NOMO-1 (cell line): ENCODE data around the gene MAP3K5.
"Not testable (repeated sequence)": the region's sequence is repeated elsewhere in the genome, so short reads cannot be mapped to it uniquely, and the experiment has no call there.

Experiments
- DNase-seq, 2 experiments: peaks; one replicate each; lab custom pipeline; 2025; ENCODE audit not compliant: unreplicated experiment in 2 of 2; lab: John Stamatoyannopoulos, UW

The MAP3K5 gene

DNA sequence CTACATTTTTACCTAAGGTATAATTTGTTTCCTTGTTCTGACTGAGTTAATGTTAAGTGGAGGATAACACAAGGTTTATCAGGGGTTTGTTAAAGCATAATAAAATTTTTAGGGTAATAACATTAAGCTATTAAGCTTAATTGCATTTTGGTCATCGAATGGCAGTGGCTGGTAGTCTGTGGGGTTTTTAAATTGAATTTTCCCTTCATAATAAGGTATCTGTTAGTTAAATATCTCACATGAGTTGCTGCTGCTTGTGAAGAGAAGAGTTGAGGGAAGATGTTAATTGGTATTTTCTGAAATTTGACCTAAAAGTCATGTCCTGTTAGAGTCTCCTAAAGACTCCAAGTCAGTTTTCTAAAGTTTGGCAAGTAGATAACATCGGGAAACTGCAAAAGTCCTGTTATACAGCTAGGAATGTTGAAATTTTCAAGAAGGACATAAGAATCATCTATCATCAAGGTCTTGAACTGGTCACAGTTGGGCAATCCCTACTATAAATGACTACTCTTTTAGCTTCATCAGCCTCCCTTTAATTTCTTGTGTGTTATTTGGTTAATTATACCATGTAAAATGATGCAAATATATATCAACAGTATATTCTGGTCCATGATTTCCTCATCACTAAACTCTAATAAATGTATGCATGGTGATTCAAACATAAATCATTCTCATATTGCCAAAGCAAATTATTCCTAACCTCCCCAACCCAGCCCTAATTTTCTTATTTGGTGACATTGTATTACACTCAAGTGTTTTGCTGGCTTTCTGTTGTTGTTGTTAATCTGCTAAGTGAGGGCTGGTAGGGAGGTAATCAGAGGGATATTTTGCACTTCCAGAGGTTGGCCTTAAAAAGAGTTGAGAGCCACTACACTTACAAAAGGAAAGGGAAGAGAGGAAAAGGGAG lies 64.0 kb downstream of the MAP3K5 start:
- no peak for DNase-seq

DNA sequence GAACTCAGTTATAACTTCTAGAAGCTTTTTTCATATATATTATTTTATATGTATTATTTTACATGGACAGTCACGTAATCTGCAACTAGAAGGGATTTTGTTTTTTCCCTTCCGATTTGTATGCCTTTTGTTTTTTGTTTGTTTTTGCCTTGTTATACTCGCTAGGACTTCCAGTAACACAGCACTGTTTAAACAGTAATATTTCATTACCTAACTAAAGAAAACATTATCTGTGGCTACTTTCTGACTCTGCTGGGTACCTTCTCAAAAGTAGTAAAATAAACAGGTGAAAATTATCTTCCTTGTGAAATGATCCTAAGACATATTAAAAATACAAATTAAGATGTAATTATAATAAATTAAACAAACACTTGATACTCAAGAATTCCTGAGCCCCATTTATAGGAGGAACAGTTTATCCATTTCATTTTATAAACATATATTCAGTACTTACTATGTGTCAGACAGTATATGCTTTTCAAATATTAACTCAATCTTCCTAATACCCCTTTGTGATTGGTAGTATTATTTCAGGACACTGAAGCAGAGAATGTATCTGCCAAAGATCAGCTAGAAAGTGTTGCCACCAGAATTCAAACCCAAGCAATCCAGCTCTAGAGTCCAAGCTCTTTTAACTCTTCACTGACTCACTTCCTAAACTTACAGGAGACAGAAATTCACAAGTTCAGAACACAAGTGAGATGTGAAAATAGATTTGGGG lies 65.3 kb downstream of the MAP3K5 start:
- DNase-seq, result no peak

DNA sequence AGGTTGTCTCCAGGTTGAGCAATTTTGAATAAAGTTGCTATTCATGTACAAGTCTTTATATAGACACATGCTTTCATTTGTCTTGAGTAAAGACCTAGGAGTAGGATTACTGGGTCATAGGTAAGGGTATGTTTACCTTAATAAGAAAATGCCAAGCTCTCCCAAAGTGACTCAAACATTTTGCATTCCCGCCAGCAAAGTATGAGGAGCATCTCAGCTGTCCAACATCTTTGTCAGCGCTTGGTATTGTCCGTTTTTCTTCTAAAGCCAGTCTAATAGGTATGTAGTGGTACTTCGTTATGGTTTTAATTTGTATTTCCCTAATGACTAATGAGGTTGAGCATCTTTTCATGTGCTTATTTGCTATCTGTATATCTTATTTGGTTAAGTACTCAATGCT lies 67.2 kb downstream of the MAP3K5 start:
- no peak for DNase-seq

- DNase-seq, result peak; percentile 25 to 28
Observed at GRCh38 chr6:136723780-136724179, 68.5 kb downstream of the MAP3K5 start.

DNA sequence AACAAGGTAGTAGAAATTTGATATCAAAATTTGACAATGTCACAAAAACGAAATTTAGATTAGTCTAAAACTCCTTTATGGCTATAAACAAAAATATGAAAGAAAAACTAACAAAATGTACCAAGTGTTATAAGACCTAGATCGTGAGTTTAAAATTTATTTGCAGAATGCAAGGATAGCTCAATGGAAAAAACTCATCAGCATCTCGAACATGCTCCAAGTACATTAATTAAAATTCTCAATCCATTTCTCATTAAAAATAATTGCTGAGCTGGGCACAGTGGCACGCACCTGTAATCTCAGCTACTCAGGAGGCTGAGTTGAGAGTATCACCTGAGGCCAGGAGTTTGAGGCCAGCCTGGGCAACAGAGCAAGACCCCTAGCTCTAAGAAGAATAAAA lies 70.8 kb downstream of the MAP3K5 start:
- no peak for DNase-seq

GRCh38 chr6:136720045-136720770 lies 72.1 kb downstream of the MAP3K5 start:
- peak; percentile 29 to 62 for DNase-seq

DNA sequence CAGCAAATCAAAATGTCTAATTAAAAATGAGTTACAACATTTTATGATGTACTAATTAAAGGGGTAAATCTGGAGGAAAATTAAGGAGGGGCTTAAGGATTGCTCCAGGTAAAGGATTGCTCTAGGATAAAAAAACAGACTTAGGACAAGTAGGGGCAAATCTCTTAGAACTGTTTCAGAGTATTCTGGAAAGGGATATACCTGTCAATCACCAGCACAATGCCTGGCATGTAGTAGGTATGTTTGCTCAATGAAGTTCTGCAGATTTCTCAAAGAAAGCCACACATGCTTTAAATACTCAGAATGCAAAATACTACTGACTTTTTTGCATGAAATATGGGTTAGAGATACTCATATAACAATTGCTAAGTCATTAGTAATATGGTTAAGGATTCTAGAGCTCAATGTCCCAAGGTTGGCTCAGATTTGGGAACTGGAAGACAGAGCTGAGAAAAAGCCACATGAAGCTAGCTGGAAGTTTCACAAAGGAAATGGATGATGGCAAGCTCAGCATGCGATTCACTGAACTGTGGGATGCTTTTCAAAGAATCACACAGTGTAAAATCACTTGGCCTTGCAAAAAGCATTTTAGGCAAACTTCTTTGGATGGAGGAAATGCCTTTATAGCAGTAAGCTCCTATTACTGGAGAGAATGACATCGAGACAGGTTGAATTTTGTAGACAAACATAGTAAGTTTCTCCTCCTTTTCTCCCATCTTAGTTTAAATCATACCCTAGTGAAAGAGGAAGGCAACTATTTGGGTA lies 72.8 kb downstream of the MAP3K5 start:
- DNase-seq, result no peak

DNA sequence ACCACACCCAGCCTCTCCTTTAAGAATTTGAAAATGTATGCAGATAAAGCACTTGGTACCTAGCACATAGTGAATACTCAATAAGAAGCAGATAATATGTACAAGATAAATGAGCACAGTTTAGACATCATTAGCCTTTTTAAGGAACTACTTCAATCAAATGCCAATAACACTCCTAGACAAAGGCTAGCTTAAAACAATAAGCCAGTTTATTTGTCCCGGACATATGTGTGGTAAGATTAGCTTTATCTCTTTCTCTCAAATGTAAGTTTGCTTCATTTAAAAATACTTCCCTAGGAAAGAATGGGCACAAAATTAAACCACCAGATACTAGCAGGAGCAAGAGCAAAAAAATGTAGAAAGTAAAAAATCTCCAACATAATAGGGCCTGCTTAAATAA lies 73.8 kb downstream of the MAP3K5 start:
- no peak for DNase-seq

- no peak for DNase-seq
Observed at GRCh38 chr6:136717716-136717990, 74.6 kb downstream of the MAP3K5 start.

- no peak for DNase-seq
Observed at GRCh38 chr6:136716917-136717715, 75.2 kb downstream of the MAP3K5 start.

- not testable (repeated sequence) for DNase-seq
Observed at GRCh38 chr6:136712642-136713041, 79.6 kb downstream of the MAP3K5 start.

DNA sequence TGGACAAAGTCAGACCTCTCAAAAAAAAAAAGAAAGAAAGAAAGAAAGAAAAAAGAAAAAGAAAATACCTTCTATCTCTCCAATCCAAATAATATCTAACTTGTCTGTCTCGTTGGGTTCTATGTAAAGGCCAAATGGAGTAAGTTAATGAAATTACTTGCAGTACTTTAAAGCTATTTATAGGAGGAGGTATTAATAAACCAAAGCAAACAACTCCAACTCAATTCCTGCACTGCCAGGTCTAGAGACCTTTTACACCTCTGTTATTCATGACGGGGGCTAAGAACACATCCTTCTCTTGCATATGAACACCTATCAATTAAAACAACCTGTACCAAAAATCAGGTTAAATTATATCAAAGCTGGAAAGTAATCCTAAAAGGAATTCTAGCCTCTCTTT lies 80.6 kb downstream of the MAP3K5 start:
- no peak for DNase-seq

DNA sequence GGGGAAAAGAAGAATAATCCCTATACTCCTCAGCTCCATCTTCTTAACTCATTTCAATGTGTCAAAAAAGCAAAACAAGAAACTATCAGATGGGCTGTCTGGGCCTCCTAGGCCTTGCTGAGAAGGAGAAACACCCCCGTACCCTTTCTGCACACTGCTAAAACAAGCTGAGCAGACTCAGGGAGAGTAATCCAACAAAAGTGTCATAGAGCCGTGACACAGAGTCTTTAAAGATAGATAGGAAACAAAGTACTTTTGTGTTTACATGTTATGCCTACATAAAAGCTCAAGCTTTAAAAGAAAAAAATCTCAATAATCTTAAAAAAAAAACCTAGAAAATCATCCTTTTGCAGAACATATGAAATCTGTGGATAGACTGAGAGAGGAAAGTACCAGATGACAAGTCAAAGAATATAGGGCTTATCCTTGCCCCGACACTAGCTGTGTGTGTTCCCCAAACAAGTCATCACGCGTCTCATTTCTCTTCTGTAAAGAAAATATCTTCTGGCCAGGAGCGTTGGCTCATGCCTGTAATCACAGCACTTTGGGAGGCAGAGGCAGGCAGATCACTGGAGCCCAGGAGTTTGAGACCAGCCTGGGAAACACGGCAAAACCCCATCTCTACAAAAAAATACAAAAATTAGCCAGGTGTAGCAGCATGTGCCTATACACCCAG lies 81.3 kb downstream of the MAP3K5 start:
- no peak for DNase-seq

DNA sequence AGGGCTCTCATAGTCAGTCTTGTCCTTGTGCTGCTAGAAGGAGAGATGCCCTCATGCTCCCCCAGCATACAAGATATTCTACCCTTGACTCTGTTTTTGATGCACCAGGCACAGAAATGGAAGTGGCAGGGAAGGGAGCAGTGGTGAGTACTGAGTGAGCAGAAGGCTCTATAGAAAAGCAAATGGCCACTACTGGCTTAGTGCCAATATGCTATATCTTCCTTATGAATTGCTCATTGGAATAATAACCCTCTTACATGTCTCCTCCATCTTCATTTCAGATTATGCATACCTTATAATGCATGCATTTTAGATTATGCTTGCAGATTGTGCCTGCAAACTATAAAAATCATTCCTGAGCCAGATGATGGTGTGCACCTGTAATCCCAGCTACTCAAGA lies 82.8 kb downstream of the MAP3K5 start:
- DNase-seq, result no peak

DNA sequence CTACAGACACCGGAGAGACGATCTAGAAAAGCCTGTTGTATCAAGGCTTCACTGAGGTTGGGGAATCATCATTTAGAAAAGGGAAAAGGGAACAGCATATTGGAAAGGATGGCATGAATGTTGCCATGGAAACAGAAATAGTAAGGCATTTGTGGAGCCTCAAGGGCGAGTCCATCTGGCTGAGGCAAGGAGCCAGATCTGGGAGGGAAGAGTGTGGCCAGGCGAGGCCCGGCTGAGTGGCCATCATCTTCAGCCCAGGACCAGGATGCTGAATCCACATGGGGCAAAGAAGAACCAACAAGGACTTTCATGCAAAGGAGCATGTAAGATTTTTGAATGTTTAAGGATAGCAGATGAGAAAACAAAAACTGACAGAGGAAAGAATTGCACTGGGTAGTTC lies 85.8 kb downstream of the MAP3K5 start:
- DNase-seq, result no peak

GRCh38 chr6:136703331-136703865 lies 88.9 kb downstream of the MAP3K5 start:
- no peak for DNase-seq

DNA sequence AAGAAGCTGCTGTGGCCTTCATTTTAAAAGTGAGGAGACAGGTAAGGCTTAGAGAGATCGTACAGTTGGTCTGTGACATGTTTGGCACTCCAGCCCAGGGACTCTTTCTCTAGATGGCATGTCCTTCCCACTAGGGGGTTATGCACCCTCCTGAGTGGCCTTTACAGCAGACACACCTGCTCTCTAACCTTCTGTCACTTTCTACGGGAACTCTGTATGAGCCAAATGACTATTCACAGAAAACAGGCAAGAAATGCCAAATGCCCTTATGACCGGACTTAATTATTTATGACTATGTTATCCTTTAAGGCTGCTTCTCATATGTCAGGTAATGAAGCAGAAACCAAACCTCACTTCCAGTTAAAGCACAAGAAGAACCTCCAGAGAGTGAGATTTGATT lies 91.2 kb downstream of the MAP3K5 start:
- no peak for DNase-seq

DNA sequence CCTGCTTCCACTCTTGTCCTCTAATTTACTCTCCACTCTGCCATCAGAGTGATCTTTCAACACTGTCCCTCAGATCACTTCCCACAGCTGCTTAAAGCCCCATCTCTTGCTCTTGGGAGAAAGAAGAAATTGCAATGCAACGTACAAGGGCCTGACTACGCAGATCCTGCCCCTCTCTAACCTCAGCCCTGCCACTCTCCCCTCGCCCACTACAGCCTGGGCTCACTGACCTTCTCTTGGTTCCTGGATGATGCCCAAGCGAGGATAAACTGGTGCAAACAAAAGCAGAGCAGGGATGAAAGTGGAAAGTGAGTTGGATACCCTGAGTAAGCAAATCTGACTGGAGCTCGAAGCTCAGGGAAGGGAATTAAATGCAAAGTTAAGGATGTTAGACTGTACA lies 92.9 kb downstream of the MAP3K5 start:
- no peak for DNase-seq

DNA sequence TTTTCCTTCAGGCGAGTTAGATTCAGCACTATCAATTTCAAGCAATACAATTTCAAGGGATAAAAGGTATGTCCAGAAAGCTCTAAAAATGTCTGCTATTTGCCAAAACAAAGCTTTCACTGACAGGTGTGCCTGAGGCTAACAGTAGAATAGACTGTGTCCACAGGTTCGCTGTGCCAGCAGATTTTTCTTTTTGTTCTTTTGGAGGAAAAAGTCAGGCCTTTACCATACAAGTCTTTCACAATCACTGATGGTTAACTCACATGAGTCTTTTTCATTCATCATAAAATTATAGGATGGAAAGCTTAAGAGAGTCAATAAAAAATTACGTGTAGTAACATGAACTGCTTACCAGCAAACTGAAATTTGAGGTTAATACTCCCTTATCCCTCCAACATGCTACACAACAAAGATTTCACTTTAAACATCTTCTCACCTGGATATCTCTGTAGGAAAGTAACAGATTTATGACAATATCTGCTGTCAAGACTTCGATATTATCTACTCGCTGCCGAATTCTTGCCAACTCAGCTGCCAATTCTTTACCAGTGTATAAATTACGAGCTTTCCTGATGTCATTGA lies 95.4 kb downstream of the MAP3K5 start:
- no peak for DNase-seq
